NCI-H1092 treated with DMSO at 0.1 percent for 48 hours (cell line): ENCODE measurements around the gene SLC16A7.
A peak's percentile ranks its signal among the peaks of the same experiment; 100 is the strongest.
"Not testable (repeated sequence)": the region's sequence is repeated elsewhere in the genome, so short reads cannot be mapped to it uniquely, and the experiment has no call there.

ENCODE experiments used
- DNase-seq: peaks from one replicate; lab custom pipeline; 2025; lab: John Stamatoyannopoulos, UW

SLC16A7 gene, protein sequence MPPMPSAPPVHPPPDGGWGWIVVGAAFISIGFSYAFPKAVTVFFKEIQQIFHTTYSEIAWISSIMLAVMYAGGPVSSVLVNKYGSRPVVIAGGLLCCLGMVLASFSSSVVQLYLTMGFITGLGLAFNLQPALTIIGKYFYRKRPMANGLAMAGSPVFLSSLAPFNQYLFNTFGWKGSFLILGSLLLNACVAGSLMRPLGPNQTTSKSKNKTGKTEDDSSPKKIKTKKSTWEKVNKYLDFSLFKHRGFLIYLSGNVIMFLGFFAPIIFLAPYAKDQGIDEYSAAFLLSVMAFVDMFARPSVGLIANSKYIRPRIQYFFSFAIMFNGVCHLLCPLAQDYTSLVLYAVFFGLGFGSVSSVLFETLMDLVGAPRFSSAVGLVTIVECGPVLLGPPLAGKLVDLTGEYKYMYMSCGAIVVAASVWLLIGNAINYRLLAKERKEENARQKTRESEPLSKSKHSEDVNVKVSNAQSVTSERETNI

DNA sequence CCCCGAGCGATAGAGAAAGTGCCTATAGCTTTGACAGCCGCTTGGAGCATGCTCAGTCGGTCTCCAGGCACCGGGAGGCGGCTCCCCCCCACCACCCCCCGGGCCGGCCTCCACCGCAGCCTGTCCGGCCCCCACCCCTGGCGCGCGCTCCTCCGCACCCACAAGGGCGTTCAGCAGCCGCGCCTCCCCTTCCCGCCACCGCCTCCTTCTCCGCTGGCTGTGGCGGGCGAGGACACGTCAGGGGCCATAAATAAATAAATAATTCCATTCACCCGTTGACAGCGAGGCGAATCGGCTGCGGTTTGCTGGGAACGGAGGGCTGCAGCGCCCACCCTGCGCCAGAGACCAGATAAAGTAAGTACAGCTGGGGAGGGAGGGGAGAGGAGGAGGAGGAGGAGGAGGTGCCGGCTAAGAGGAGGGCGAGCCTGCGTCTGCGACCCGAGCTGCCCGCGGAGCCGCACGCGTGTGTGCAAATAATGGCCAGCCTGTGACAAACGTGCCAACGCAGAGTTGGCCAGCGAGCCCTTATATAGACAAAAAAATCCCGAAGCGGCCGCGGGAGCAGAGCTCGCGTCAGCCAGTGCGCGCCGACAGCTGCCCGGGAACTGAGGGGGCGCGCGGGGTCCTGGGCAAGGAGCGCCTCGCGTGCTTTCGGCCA is at the start of gene SLC16A7:
Gene SLC16A7, plus strand, starts transcription at position 147 of the 658 bp plus-strand sequence. CDS start 108,773 bp downstream, outside the sequence.
- DNase-seq: peak; percentile 96

DNA sequence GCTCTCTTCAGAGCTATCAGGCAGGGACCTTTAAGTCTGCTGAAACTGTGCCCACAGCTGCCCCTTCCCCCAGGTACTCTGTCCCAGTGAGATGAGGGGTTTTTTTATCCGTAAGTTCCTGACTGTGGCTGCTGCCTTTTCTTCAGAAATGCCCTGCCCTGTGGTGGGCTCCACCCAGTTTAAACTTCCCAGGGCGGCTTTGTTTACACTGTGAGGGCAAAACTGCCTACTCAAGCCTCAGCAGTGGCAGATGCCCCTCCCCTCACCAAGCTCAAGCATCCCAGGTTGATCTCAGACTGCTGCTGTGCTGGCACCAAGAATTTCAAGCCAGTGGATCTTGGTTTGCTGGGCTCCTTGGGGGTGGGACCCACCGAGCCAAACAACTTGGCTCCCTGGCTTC is 46.9 kb upstream of the SLC16A7 start:
- no peak for DNase-seq

DNA sequence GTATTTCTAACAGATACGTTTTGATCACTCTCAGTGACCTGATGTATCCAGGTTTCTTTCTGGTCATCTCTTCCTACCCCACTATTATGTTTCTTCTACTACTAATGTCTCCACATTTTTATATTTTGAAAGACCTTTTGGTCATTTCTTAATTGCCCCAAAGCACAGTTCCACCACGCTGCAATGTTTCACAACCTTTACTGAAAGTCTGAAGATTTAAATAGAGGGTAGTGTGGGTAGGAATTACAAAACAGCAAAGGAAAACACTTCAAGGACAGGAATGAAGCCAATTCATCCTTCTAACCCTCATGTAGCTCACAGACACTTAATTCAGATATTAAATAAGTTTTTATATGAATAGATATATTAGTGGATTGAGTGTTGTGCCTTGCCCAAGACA is 36.1 kb upstream of the SLC16A7 start:
- DNase-seq: no peak

DNA sequence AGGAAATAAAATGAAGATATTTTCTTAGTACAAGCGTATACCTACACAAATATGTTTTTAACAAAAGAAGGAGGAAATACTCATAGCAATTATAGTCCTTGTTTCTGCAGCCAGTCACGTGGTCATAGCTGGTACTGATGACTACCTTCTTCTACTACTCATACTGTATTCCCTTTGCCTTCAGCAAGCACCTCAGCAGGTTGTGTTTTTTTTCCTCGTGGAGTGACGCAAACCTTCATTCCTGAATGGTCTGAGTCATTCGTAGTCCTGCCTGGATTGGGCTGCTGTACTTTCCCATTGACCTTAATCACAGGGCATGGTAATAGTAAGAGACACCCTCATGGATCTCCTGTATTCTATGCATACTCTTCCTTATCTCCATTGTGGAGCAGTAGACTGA is 25.7 kb upstream of the SLC16A7 start:
- DNase-seq: no peak

DNA sequence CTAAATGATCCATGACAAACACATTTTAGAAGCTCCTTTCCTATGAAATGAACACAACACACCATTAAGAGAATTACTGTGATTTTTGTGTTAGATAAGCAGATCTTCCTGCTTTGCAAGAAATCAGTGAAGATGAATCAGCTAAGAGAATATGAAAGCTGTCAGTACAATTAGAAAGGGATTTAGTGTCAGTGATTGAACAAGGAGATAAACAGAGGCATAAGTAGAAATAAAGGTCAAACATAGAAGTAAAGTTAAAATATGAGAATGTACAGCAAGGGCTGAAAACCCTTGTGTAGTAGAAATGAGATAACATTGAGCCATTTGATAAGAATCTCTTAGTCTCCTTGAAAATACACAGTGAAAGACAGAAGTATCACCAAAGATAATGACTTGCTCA is 21.4 kb upstream of the SLC16A7 start:
- no peak for DNase-seq

DNA sequence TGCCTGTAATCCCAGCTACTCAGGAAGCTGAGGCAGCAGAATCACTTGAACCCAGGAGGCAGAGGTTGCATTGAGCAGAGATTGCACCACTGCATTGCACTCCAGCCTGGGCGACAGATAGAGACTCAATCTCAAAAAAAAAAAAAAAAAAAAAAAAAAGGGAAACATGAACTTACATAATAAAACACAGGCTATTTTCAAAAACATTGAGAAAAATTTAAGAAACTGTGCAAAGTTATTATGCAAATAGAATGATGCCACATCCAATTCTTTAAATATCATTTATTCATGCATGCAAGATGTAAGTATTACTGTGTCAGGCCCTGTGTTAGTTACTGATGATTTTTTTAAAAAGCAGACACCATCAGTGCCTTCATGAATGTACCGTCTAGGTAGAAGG is 20.0 kb upstream of the SLC16A7 start:
- no peak for DNase-seq

DNA sequence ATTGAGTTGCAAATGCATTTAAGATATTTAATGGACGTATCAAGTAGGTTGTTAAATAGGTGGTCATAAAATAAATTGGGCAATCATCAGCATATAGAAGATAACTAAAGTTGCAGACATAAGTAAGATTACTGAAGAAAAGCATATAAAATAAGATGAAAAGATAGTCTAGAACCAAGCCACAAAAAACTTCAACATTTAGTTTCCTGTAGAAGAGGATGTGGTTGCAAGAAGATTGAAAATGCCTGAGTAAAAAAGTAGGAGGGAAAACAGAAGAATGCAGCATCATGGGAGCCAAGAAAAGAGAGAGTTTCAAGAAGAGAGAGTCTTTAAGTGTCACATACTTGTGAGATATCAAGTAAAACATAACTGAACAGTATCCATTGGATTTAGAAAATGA is 17.6 kb upstream of the SLC16A7 start:
- DNase-seq: no peak

DNA sequence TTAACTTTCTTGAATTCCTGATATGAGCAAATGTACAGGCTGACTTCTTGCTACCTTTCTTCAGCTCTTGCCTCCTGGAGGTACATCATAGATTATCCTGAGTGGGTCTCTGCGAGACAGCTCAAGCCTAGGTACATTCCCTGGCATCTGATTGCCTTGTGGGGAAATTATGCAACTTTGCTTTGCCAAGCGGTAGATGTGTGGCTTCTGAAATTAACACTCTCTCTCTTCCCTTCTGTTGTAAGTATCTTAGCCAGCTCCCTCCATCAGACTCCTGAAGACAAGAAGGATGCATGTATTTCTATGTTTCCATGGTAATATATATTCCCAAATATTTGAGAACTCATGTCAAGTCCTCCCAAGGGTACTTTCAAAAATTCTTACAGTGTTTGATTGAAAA is 16.2 kb upstream of the SLC16A7 start:
- no peak for DNase-seq

DNA sequence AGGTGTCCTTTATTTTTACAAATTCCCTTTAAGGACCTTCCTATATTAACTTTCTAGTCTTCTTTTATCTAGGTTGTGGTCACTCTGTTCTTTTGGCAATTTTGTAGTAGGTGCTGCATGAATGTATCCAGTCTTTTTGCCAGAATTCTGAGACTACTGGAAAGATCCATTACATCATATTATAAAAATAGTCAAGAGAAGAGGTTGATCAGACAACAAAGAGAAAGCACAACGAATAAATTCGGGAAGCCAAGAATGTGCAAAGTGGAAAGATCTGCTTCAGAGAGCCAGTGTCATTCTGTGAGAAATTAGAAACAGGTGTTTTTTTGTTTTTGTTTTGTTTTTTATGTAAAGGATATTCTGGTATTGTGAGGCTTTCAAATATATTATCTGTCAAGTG is 15.8 kb upstream of the SLC16A7 start:
- no peak for DNase-seq

DNA sequence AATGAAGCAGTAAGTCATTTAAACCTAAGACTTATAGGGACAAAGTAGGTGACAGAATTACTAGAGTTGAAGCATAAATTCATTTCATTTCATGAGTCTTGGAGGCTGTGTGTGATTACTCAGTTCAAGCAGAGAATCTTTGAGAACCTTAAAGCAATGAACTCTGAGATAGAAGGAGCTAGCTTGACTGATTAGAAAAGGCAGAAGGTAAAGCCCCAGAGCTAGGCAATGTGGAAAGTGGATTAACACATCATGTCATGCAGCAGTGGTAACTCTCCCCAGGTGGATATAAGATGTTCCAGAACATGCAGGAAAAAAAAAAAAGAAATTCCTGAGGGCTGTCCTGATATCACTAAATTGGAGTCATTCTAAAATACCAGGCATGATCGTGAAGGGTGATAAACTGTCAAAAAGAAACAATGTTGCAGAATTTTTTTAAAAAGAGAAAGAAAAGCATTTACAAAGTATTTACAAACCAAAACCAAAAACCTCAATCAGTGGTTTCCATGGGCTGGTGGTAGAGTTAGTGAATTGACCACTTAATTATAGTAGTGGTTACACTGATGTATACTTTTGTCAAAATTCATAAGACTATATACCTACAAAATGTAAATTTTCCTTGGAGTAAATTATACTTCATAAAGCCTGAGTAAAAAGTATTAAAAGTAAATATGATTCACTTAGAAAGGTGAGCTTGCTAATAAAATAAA is 12.7 kb upstream of the SLC16A7 start:
- DNase-seq: no peak

DNA sequence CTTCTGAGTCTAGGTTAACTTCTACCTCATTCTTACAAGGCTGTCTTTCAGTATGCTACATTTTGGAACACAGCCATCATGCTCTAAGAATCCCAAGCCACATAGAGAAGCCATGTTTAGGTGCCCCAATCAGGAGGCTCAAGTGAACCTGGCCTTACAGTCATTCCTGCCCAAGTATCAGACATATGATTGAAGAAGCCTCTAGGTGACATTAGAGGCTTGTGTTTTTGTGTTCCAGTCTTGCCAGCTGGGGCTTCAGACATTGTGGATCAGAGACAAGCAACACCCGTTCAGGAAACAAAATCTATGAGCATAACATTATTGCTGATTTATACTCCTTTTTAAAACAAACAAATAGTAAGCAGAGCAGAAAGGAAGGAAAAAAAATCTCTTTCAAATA is 8.1 kb upstream of the SLC16A7 start:
- no peak for DNase-seq

DNA sequence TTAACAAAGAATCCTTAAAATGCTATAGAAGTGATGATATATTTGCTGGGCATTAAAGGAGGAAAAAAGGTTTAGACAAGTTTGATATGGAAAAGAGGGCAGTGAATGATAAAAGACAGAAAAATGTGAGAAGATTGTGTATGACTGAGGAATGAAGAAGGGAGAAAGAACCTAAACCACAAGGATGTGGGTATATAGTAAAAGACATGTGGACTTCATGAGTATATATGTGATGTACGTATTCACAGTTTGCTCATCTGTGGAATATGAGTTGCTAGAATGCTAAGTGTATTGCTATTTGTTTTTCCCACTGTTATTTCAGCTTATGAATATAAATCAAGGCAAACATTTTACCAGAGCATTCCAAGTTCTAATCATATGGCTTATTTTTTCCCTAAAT is 2.1 kb upstream of the SLC16A7 start:
- no peak for DNase-seq

DNA sequence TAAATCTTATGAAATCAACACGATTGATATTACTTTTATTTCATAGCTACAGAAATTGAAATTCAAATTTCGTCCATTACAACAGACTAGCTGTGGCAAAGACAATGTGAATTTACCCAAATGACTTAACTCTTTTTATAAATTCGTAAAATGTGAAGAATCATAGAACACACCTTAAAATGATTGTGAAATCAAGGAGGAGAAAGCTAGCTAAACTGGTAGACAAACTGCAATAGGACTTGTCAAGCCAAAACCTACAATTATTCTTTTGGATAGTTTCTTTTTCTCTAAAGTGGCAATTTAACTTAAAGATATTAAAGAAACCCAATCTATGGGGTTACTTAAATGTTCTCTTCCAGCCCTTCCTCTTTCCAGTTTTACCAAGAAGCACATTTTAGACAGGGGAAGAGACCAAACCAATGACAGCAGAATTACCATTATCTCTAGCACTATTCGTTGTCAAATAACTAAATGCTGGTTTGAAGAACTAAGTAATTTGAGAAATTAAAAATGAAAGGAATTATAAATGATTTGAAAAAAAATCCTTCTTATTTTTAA is 807 bp upstream of the SLC16A7 start:
- DNase-seq: no peak

DNA sequence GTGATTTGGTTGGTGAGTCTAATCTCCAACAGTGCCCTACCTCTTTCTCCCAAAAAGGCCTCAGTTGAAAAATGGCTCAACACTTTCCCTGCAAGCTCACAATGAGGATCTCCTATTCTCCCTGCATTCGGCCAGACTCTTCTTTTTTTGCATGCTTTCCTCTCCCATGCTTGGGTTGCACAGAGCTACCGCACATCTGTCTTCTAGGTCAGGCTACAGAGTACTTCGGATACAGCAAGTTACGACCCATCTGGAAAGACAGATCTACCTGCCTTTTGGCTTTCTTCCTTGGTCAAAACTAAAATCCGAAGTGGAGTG is 305 bp upstream of the SLC16A7 start:
- no peak for DNase-seq

DNA sequence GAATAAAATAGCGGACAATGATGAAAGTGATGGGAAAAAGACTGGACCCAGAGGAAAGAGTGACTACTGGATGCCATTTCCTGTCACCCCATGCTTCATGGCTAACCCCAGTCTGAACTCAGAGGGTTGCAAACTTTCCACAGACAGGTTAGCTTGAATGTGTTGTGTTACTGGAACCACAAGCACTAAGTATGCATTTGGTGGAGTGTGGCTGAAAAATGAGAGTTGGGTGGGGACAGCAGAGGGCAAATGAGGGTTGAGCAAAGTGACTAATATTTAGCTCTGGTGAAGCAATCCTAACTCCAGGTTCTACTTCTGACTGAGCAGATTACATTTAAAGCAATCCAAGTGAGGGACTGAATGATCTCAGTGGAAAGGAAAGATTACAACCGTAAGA is 1.6 kb downstream of the SLC16A7 start:
- no peak for DNase-seq

DNA sequence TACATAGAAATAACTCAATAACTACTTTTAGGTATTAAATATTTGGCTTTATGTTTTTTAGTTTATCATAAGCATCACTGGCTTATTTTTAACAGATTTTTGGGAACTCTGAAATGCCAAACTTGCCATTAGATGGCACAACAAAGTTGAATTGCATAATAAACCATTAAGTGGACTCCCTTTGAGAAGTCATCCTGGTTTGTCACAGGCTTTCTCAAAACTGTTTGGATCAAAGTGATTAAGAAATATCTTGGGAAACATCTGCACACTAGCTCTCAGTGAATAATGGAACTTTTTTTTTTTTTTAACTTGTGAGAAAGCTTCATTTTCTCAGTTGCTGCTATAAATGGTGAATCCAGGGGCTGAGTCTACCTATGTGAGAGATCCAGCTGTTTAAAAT is 4.3 kb downstream of the SLC16A7 start:
- DNase-seq: no peak

DNA sequence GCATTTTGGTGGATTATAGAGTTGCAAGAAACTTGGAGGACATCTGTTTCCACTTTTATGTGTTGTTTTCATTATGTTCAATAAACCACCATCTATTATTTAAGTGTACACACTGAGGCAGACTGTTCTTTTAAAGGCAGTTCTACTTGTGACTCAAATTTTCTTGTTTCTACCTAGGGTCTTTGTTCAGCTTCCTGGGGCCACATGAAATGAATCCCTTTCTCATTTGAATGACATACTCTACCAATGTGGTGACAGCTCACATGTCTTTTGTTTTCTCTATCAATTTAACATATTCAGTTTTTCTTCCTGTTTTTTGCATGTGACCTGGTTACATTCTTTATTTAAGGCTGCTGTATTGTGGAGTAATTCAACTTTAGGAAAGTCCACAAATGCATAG is 7.9 kb downstream of the SLC16A7 start:
- no peak for DNase-seq

DNA sequence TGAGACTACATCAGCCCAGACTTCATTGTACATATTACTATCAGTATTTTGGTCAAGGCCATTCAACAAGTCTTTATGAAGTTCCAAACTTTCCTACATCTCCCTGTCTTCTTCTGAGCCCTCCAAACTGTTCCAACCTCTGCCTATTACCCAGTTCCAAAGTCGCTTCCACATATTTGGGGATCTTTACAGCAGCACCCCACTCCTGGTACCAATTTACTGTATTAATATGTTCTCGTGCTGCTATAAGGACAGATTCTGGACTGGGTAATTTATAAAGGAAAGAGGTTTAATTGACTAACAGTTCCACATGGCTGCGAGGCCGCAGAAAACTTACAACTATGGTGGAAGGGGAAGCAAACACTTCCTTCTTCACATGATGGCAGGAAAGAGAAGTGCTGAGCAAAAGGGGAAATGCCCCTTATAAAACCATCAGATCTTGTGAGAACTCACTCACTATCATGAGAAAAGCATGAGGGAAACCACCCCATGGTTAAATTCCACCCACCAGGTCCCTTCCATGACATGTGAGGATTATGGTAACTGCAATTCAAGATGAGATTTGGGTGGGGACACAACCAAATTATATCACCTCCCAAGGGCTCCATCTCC is 17.1 kb downstream of the SLC16A7 start:
- not testable (repeated sequence) for DNase-seq

DNA sequence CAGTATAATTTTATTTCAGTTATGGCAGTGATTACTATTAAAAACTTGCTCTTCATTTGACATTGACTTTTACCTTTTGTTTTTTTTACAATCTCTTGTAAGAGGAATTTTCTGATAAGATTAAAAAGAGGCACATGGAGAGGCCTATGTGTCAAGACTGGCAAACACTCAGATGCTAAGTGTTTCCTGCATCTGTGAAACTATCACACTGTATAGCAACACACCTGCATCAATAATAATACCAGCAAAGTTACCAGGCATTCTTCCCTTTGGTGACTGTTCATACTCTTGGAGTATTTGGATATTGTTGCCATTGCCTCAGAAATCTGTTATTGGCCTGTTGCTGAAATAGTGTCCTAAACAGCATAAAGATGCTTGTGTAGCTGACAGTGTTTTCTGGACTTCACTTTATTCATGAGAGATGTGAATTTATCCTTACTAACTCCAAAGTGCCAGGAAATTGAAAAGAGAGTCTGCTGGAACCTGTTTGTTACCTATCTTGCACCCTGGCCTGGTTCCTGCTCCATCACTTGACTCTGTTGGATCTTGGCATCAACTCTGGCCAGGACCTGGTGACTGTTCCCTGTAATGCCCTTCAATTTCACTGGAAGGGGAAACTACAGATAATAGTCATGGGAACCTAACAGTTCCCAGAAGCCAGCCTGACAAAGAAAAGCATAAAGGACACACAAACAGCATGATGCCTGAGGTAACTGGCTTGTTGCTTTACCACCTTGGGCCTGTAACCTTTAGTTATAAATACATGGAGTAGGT is 19.8 kb downstream of the SLC16A7 start:
- DNase-seq: no peak

DNA sequence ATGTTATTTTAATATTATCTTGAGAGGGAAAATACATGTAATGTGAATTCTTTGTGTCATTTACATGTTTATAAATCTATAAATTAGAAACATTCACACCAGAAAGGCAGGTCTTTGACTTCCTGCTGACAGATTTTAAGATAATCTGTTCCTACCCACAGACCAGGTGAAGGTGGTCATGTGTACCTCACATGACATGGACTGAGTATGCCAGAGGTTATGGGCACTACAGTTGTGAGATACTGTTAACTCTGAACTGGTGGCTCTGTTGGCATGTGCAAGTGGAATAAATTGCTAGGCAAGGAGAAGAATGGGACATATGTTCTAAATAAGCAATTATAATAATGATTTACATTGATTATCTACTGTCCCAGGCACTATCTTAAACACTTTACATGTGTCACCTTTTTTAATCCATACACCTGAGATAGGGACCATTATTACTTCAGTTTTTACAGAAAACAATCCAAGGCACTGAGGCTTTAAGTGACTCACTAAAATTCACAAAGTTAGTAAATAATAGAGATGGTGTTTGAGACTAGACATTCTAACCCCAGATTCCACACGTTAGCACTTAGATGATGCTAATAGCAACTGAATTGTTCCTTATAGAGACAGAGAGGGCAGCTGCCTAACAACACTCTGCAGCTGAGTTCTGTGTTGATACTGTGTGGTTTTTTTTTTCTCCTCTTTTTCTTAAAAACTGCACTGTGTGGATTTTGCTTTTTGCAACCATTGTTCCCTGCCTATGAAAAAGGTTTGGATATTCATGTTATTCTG is 23.8 kb downstream of the SLC16A7 start:
- no peak for DNase-seq

DNA sequence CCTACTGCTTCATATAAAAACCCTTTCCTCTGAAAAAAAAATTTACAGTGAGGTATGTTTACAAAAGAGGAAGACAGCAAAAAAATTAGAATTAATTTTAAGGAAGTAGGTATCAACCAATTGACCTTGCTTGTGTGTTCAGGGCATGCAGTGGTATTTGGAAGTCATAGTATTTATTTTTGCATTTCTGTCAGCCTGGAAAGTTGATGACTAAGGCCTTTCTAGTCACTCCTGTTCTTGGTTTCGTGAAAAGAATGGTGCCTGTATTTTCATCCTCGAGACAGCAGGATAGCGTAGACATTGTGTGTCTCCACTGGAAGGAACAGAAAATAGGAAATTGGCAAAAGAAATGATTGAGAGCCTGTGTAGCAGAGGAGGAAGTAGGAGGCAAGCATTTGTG is 24.5 kb downstream of the SLC16A7 start:
- no peak for DNase-seq
